GM19463 (cell line): ENCODE results near the gene HOATZ.

Experiments
- ATAC-seq: cut with Tn5 transposase; IDR thresholded peaks from one replicate; pipeline ENCODE4 v1.9.1; 2021; ENCODE audit warnings: mild to moderate bottlenecking, moderate library complexity; ENCODE audit not compliant: unreplicated experiment

The HOATZ gene

DNA sequence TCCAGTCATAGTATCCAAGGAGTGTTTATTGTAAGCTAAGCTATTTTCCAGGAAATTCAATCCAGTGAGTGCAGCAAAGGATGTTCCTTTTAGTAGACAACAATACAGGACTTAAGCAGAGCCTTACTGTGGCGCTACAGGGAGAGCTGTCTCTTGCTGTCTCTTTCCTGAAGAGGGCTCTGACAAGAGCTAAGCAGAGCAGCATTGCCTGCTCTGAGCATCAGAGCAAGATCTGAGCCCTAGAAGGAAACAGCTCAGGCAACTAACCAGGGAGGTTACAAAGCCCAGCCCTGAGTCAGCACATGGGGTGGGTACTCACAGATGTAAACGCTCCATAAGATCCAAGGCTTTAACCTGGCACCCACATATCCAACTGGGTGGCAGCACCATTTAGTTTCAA is 33.9 kb downstream of the HOATZ start:
- no peak for ATAC-seq

DNA sequence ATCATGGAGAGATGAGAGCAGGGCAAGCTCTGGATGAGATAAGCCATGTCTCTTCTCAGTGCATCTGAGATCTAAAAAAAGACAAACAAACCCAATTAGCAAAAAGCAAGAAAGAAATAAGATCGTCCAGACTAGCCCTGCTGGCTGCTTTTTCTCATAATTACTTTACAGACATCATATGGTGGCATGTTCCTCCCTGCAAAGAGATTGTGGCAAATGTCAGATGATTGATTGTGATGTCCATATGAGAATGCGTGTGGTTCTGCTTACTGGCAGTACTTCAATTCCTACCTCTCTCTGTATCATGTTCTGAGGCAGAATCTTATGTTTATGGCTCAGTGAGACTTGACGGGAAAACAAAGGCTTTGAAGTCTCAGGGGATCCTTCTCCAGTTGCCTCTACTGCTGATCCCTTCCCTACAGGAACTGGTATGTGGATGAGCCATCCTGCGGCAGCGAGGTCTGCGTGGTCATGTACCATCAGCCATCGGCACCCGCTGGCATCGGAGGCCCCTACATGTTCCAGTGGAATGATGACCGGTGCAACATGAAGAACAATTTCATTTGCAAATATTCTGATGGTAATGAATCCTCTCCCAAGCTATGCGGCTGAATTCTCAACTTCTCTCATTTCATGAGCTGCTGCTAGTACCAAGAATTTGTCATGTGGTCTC is 34.8 kb downstream of the HOATZ start:
- no peak for ATAC-seq

DNA sequence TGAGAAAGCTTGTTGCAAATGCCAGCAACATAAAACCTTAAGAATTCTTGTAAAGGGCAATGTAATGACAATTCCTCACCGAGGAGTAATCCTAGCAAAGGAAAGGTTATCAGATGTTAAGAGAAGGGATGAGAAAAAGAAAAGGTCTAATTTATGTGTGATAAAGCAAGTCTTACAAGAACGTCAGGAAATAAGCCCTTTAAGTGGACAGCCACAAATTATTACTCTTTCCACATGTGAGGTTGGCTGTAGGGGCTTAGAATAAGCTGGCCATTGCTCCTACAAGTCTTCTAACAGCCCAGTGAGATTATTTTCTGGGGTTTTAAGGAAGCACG is 35.3 kb downstream of the HOATZ start:
- no peak for ATAC-seq

DNA sequence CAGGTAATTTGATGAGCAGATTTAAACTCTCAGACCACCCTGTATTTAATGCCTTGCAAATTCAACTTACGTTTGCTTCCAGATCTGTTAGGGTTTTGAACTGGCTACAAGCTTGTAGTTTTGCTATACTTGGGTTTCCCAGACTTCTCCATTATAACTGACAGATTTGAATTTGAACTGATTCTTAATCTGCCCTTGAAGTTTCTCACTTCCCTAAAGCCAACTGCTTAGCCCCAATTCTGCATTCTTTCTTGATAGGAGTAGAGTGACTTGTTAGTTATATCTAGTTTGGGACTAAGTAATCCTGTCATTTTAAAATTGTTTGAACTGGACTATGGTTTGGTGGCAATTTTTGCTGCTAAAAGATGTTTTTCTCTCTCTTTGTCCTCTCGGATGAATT is 35.7 kb downstream of the HOATZ start:
- ATAC-seq = no peak

DNA sequence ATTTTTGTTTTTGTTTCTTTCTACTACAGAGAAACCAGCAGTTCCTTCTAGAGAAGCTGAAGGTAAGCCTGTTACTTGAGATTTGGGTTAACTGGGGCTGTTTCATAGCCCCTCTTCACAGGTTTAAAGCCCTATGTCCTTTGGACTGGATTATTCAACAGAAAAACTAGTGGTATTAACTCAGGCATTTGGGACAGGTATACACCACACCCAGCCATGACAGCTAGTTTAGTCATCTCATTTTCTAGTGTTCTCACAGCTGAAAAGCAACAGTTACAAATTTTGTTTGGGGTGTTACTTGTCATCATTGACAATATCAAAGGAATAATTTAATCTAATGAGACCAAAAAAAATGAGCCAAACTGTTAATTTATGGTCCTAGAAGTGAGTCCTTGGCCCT is 40.0 kb downstream of the HOATZ start:
- ATAC-seq = no peak

DNA sequence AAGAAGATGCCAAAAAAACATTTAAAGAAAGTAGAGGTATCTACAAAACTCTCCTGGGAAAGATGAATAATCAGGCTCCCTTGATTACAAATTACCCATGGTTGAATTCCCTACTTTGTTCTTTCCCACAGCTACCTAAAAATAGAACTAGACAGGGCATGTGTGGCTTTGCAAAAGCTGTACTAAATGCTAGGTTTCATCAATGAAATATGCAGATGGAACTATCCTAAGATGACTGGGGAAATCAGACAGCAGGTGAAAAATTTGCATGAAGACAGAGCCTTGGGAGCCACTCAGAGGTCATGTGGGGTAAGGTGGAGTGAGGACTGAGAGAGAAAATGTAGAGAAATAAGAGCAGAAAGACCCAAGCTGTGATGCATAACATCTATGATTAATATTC is 40.7 kb downstream of the HOATZ start:
- no peak for ATAC-seq

DNA sequence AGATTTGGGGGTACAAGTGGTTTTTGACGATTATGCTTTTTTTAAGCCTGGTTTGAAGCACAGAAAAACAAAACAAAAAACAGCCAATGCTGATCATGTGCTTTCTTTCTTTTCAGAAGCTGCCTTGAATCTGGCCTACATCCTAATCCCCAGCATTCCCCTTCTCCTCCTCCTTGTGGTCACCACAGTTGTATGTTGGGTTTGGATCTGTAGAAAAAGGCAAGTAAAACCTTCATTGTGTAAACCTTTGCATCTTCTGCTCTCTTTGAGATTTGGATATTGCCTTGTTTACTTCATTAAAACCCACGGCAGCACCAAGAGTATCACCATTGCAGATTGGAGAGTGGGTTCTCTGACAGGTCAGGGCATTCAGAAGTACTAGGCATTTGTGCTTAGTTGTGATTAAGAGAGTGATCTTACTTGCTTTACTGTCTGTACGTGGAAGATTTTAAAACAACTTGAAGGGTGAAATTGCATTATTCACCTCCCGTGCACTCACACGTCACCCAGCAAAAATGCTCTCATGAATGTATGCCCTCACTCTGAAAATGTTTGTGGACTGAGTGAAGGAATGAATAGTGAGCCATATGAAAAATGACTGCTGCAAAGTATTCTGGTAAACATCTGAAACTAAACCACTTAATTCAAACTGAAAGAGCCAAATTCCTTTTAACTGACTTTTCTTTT is 43.0 kb downstream of the HOATZ start:
- no peak for ATAC-seq

DNA sequence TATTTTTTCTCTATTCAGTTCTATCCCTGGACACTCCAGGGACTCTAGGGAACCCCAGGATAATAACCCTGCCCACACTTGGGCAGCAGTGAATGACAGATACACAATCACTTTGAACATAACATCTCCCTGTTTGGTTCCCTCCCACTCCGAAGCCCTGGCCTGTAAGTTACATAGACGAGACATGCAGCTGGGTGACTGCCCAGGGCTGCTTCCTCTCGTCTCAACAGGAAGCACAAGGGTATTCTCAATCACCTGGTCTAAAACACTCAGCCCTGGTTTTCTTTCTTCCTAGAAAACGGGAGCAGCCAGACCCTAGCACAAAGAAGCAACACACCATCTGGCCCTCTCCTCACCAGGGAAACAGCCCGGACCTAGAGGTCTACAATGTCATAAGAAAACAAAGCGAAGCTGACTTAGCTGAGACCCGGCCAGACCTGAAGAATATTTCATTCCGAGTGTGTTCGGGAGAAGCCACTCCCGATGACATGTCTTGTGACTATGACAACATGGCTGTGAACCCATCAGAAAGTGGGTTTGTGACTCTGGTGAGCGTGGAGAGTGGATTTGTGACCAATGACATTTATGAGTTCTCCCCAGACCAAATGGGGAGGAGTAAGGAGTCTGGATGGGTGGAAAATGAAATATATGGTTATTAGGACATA is 45.4 kb downstream of the HOATZ start:
- no peak for ATAC-seq

DNA sequence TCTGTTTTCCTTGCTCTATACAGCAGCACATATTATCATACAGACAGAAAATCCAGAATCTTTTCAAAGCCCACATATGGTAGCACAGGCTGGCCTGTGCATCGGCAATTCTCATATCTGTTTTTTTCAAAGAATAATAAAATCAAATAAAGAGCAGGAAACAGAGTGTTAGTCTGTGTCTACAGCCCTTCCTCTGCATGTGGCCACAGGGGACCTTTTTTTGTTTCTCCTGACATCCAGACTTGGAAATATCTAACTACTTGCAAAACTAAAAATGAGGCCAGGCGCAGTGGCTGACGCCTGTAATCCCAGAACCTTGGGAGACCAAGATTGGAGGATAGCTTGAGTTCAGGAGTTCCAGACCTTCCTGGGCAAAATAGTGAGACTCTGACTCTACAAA is 46.2 kb downstream of the HOATZ start:
- ATAC-seq = no peak

DNA sequence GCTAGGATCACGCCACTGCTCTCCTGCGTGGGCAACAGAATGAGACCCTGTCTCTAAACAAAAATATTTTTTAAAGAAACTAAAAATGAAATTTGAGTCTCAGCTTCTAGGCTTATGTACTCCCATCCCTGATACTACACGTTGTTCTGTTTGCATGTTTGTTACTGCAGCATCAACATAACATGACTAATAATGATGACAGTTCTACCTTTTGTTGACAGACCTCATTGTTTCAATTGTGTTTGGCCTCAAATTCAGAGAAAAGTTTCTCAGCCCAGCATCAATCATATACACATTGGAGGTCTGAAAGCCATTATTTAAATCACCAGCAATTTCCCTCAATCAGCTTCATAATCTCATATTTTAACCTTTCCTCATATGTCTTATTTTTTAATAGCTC is 46.7 kb downstream of the HOATZ start:
- ATAC-seq = no peak

DNA sequence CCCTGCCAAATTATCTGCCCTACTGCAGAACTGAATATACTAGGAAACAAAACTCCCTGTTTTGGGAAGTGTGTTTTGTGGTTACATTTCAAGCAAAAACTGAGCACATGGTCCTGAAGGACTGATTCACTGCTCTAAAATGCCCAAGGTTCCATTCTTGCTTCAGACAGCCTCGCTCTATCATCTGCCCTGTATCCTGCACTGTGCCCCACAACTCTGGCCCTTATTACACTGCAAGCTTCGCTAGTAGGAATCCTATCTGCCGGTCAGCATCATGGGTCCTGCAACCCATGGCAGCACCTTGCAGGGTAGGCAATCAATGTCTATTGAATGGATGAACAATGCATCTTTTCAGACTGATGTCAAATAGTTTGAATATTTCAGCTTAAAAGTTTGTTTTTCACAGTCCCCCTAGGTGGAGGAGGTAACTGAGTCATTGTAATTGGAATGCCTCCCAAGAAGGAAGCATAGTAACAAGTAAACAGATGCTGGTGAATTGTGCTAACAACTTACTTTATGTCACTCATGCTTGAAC is 47.3 kb downstream of the HOATZ start:
- no peak for ATAC-seq

DNA sequence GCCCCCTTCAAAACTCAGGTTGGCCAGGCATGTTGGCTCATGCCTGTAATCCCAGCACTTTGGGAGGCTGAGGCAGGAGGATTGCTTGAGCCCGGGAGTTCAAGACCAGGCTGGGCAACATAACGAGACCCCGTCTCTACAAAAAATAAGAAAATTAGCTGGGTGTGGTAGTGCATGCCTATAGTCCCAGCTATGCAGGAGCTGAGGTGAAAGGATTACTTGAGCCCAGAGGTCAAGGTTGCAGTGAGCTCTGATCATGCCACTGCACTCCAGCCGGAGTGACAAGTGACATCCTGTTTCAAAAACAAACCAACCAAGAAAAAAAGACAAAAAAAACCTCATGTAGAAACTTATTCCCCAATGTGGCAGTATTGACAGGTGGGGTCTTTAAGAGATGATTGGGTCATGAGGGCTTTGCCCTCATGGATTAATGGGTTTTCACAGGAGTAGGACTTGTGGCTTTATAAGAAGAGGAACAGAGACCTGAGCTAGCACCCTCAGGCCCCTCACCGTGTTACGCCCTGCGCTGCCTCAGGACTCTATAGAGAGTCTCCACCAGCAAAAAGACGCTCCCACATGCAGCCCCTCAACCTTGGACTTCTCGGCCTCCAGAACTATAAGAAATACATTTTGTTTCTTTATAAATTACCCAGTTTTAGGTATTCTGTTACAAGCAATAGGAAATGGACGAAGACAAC is 48.3 kb downstream of the HOATZ start:
- ATAC-seq = no peak

DNA sequence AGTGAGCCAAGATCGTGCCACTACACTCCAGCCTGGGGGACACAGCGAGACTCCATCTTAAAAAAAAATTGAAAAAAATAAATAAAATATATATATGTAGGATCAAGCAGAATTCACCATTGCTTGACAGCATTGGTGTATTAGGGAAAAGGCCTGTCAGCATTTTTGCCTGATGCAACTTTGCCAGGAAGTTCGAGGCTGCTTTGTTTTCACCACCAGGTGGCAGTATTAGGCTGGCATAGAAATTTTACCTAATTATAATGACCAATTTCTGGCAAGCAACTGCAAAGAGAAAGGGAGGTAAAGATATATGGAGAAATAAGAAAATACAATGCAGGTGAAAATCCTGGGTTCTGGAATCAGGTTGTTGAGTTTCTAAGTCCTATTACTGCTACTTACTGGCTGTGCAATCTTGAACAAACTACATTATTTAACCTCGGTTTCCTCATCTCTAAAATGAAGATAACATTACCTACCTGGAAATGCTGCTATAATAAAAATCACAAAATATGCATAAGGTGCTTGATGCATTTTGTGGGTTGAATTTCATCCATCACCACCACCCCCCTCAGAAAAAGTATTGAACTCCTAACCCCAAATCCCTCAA is 50.6 kb downstream of the HOATZ start:
- no peak for ATAC-seq

DNA sequence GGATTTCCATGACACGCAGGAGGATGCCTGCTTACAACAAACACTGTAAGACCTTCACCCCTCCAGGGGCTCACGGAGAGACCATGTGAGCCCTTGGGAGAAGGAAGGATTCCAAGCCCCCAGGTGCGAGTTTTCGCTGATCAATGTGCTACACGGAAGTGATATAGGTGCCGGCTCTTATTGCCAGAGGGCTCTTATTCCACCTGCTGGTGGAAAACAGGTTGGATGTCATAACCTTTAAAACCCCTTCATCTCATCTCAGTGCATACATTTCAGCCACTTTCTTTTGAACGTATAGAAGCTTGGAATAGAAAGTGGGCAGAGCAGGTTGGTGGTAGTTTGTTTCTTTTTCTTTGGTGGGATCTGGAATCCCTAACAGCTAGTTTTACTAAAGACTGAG is 51.7 kb downstream of the HOATZ start:
- no peak for ATAC-seq

DNA sequence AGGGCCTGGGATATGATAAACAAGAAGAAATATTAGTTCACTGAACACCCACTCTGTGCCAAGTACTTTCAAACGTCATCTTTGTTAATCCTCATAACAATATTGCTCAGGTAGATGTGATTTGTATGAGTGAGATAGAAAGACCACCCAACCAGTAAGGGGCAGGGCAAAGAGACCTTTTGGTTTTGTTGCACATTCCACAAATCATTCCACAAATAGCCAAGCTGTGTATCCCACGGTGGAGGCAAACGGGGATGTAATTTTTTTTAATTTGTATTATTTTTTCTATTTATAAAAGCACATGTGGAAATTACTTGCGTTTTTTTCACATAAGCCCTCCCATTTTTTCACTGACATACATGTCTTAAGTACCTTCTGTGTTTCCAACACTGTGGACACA is 54.9 kb downstream of the HOATZ start:
- no peak for ATAC-seq

DNA sequence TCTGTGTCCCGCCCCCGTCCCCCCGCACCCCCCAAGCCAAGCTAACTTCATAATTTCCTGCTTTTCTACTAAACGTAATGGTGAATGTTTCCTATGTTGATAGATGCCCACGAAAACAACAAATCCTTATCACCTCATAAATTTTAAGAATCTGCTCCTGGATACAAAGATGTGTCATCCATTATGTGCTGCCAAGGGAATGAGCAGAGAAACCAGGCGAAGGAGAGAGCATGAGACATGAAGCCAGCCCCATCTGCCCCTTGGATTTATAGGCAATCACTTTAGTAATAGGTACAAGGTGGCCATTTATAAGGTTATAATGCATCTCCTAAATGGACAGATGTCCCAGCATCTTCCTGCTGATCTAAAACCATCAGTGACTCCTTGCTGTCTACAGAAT is 56.2 kb downstream of the HOATZ start:
- ATAC-seq = no peak

DNA sequence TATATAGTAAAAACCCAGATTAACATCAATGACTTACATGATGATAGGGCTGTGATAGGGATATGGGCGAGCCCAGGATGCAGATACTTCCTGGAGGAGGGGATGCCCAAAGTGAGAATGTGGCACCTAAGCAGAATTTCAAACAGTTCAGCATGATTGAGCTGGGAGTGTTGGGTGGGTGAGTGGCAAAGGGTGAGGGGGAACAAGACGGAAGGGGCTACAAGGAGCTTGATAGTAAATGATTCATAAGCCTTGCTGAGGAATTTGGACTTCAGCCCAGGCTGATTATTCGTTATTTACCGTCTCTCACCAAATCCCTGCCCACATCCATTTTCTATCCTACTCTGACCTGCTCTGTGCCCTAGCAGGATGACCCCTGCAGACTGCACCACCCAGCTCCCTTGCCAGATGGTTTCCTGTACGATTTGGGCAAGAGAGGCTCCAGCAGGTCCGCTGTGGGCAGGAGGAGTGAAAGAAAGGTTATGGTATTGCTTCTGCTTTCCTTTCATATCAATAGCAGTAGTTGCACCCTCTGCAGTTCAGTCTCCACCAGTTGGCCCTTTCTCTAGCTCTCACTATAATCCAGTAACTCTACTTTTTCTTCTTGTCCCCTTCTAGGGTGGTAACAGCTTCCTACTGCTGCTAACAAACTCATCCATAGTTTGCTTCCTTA is 57.4 kb downstream of the HOATZ start:
- no peak for ATAC-seq

DNA sequence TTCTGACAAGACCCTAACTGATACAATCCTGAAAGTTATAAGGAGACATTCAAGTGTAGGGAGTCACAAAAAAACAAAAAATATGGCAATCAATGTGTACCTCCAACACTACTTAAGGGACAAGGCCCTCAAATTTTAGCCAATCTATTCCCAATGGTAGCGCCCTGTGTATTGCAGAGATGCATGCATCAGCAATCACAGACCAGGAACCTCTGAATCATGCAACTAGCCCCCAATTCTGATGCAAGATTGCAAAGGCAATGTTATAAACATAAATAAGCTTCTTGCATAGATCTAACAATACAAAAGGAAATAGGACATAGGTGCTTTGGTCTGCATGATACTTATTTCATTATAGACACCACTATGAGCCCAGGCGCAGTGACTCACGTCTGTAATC is 58.0 kb downstream of the HOATZ start:
- no peak for ATAC-seq

DNA sequence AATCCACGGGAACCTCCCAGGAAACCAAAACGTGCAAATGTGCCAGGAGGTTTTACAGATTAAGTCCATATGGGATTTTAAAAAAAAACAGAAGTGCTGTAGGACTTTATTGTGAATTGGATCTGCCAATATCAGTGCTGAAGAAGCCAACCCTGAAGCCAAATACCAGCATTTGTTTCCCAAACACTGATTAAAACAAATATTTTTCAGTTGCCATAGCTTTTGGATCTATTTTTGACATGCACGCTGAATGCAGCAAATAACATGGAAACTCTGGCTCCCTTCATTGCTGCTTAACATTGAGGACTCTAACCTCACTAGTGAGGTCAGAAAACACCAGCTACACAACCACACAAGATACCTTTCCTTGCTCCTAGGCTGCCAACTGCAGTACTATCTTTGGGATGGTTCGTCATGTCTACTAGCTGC is 59.3 kb downstream of the HOATZ start:
- ATAC-seq = no peak

DNA sequence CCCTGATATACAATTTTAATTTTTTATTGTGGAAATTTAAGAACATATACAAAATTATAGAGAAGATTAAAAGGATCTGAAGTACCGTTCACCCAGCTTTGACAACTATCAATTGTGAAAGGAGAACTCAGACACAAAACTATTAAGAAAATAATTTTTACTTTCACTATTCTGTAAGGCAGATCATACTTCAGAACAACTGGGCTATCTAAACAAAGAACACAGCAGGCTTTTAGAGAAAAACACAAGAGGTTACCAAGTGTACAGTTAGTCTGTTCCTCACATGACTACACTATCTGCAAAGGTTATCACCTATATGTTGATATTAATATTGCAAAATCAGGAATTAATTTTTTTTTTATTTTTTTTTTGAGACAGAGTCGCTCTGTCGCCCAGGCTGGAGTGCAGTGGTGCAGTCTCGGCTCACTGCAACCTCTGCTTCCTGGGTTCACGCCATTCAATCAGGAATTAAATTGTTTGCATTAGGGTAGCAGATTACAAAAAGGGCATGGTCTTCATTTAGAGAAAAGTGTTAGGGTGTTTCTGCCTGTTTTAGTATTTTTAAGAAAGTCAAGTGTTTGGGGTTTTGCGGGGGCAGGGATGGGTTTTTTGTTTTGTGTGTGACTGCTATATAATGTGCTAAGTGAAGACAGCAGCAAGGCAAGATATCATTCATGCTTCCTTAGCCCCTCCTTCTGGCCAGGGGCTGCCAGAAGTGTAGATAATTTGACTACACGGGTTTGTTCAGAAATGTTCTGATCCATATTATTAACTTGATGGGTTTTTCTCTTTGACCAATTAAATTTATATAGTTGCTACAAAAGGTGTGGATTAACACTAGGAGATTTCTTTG is 60.0 kb downstream of the HOATZ start:
- ATAC-seq = no peak
